Endodermal cell (in vitro differentiated cells): Measurements from ENCODE around the gene CWH43. TPM values are rescaled to one million over a fixed set of nuclear protein-coding genes. Genes with fewer than 3 reads are reported as not detected.
A peak's percentile ranks its signal among the peaks of the same experiment; 100 is the strongest.
"Not testable (repeated sequence)": the region's sequence is repeated elsewhere in the genome, so short reads cannot be mapped to it uniquely, and the experiment has no call there.

Source experiments
- DNase-seq: peaks from one replicate; pipeline ENCODE4 v3.0.0-alpha.2; 2017
- H3K27ac ChIP-seq: 2 replicates; pipeline ENCODE4 v1.5.1; 2013; ENCODE audit warnings: mild to moderate bottlenecking, low read depth, low read length, moderate library complexity
- H3K27me3 ChIP-seq: 2 replicates; pipeline ENCODE4 v1.6.1; 2013; ENCODE audit warnings: mild to moderate bottlenecking, low read length, moderate library complexity; ENCODE audit not compliant: insufficient read depth, control insufficient read depth, poor library complexity, severe bottlenecking
- H3K36me3 ChIP-seq: 2 replicates; pipeline ENCODE4 v1.7.0; 2013; ENCODE audit warnings: mild to moderate bottlenecking, low read length, moderate library complexity; ENCODE audit not compliant: control insufficient read depth, insufficient read depth
- H3K4me1 ChIP-seq: one replicate; pipeline ENCODE4 v1.7.0; 2013; ENCODE audit warnings: low read length; ENCODE audit not compliant: control insufficient read depth, insufficient read depth
- H3K4me3 ChIP-seq: 2 replicates; pipeline ENCODE4 v1.5.1; 2013; ENCODE audit warnings: mild to moderate bottlenecking, low read length, moderate library complexity
- H3K9ac ChIP-seq: 2 replicates; pipeline ENCODE4 v1.6.1; 2013; ENCODE audit warnings: mild to moderate bottlenecking, low read length, moderate library complexity; ENCODE audit not compliant: poor library complexity, severe bottlenecking; ENCODE audit errors: extremely low read depth
- H3K9me3 ChIP-seq: 2 replicates; pipeline ENCODE4 v1.6.1; 2013; ENCODE audit warnings: mild to moderate bottlenecking, low read length, moderate library complexity; ENCODE audit not compliant: control insufficient read depth
- H3K27ac Mint-ChIP-seq: 2 replicates; pipeline ENCODE4 v1.8.0; 2020; ENCODE audit warnings: mixed read lengths
- H3K27me3 Mint-ChIP-seq: 2 replicates; pipeline ENCODE4 v1.8.0; 2021; ENCODE audit warnings: mild to moderate bottlenecking, mixed read lengths; ENCODE audit not compliant: insufficient read depth
- H3K36me3 Mint-ChIP-seq: 2 replicates; pipeline ENCODE4 v1.8.0; 2020; ENCODE audit warnings: low read depth, mixed read lengths
- H3K4me1 Mint-ChIP-seq: 2 replicates; pipeline ENCODE4 v1.8.0; 2020; ENCODE audit warnings: mixed read lengths
- H3K4me3 Mint-ChIP-seq: 2 replicates; pipeline ENCODE4 v1.8.0; 2020; ENCODE audit warnings: mild to moderate bottlenecking, moderate library complexity, mixed read lengths
- H3K9me3 Mint-ChIP-seq: 2 replicates; pipeline ENCODE4 v1.8.0; 2020; ENCODE audit warnings: mild to moderate bottlenecking, mixed read lengths
- WGBS, 2 experiments: methylation state at CpG; one replicate each; pipeline versions ENCODE4 v1.1.5 to v1.1.7; 2013; ENCODE audit warnings: missing lambda C conversion rate in 2 of 2, mixed read lengths in 1 of 2; ENCODE audit not compliant: insufficient coverage in 1 of 2, insufficient read length in 1 of 2; 5-methylcytosine and 5-hydroxymethylcytosine counted together
- total RNA-seq, 2 donors: library from RNA; stranded (reverse); fragmentation: NEBNext Ultra II Directional in 1 of 2; extraction: Animal tissue kit (Norgen Biotek cat#: 25700) in 1 of 2; gene quantifications; 2 replicates in 1 of 2; 3 replicates in 1 of 2; pipeline ENCODE4 v1.2.1, GENCODE V29; 2021
- TF ChIP-seq, protein P1 (sequence below): fragments of 200-600 bp; sonication (generic); conservative IDR thresholded peaks from 2 replicates; pipeline ENCODE4 v1.5.0; 2021; ENCODE audit warnings: antibody characterized with exemption, mild to moderate bottlenecking

Gene CWH43
- total RNA-seq, 2 donors from 2014 or later, result not detected

DNA sequence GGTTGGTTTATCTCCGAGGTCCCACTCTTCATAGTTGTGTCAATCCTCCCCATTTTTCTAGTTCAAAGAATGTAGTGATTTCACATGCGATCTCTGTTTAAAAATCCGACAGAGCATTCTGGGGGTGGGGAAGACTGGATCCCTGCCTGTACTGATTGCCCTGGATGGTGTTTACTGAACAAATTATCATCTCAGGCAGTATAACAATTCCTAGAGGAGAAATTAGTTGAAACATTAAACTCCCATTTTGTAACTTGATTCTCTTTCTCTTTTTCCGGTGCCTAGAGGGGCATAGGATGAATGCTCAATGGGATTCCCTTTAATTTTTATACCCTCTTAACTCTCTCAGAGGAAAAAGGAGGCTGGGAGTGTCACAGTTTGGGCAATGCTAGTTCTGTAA, 10.0 kb upstream of the CWH43 start:
- H3K27ac Mint-ChIP-seq, result no peak overlapping the region
- no peak overlapping the region for H3K4me3 ChIP-seq
- H3K9me3 ChIP-seq, result no peaks in the 10 kb centered on the region
- no peaks in the 10 kb centered on the region for H3K4me1 Mint-ChIP-seq
- no peaks in the 10 kb centered on the region for H3K4me1 ChIP-seq
- no peaks in the 10 kb centered on the region for H3K9me3 Mint-ChIP-seq
- H3K36me3 ChIP-seq, result no peaks in the 10 kb centered on the region
- WGBS, 2 experiments, result 67 to 87% methylated on average over 1 to 4 of the region's 4 CpGs
- TF ChIP-seq, protein P1, sequence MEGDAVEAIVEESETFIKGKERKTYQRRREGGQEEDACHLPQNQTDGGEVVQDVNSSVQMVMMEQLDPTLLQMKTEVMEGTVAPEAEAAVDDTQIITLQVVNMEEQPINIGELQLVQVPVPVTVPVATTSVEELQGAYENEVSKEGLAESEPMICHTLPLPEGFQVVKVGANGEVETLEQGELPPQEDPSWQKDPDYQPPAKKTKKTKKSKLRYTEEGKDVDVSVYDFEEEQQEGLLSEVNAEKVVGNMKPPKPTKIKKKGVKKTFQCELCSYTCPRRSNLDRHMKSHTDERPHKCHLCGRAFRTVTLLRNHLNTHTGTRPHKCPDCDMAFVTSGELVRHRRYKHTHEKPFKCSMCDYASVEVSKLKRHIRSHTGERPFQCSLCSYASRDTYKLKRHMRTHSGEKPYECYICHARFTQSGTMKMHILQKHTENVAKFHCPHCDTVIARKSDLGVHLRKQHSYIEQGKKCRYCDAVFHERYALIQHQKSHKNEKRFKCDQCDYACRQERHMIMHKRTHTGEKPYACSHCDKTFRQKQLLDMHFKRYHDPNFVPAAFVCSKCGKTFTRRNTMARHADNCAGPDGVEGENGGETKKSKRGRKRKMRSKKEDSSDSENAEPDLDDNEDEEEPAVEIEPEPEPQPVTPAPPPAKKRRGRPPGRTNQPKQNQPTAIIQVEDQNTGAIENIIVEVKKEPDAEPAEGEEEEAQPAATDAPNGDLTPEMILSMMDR, result no peak
- peaks cover 34% of the 10 kb centered on the region for H3K27me3 Mint-ChIP-seq
- H3K27me3 ChIP-seq, result peaks cover 31% of the 10 kb centered on the region
- no peaks in the 10 kb centered on the region for H3K36me3 Mint-ChIP-seq
- no peak overlapping the region for H3K27ac ChIP-seq
- no peak for DNase-seq
- no peak overlapping the region for H3K4me3 Mint-ChIP-seq
- no peak overlapping the region for H3K9ac ChIP-seq

DNA sequence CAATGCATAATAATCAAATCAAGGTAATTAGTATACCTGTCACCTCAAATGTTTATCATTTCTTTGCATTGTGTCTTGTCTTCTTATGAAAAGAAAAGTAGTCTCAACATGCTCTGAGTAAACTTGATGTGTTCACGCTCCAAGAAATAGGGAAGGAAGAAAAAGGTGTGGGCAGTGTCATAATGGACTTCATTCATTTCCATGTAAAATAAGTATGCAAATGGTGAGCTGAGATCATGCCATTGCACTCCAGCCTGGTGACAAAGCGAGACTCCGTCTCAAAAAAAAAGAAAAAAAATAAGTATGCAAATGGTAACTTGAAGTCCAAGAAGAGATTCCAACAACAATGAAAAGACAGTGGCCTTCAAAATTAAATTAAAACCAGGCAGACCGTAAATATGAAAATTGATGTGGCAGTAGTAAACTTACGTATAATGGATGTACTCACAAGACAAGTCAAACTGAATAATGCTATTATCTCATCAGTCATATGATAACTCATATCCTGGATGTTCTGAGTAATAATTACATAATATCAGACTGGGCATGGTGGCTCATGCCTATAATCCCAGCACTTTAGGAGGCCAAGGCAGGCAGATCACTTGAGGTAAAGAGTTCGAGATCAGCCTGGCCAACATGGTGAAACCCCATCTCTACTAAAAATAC, 6.0 kb upstream of the CWH43 start:
- peaks cover 45% of the 10 kb centered on the region for H3K27me3 Mint-ChIP-seq
- H3K27ac ChIP-seq, result no peak overlapping the region
- no peak overlapping the region for H3K4me3 Mint-ChIP-seq
- H3K36me3 ChIP-seq, result no peaks in the 10 kb centered on the region
- no peak overlapping the region for H3K4me3 ChIP-seq
- H3K27me3 ChIP-seq, result peaks cover 28% of the 10 kb centered on the region
- no peaks in the 10 kb centered on the region for H3K4me1 ChIP-seq
- H3K36me3 Mint-ChIP-seq, result no peaks in the 10 kb centered on the region
- H3K9ac ChIP-seq, result no peak overlapping the region
- 71 to 87% methylated on average over 2 to 6 of the region's 6 CpGs for WGBS, 2 experiments
- H3K9me3 Mint-ChIP-seq, result peaks cover 4% of the 10 kb centered on the region
- DNase-seq, result no peak
- no peak overlapping the region for H3K27ac Mint-ChIP-seq
- TF ChIP-seq, protein P1, result no peak
- H3K9me3 ChIP-seq, result no peaks in the 10 kb centered on the region
- H3K4me1 Mint-ChIP-seq, result no peaks in the 10 kb centered on the region

DNA sequence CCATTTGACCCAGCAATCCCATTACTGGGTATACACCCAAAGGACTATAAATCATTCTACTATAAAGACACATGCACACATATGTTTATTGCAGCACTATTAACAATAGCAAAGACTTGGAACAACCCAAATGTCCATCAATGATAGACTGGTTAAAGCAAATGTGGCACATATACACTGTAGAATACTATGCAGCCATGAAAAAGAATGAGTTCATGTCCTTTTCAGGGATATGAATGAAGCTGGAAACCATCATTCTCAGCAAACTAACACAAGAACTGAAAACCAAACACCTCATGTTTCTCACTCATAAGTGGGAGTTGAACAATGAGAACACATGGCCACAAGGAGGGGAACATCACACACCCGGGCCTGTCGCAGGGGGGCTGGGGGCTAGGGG, 2.1 kb upstream of the CWH43 start:
- not testable (repeated sequence) for H3K4me3 Mint-ChIP-seq, H3K4me1 Mint-ChIP-seq, H3K4me3 ChIP-seq, H3K27ac ChIP-seq, H3K36me3 ChIP-seq, H3K27ac Mint-ChIP-seq, DNase-seq, H3K9me3 ChIP-seq, H3K4me1 ChIP-seq, H3K9ac ChIP-seq, H3K36me3 Mint-ChIP-seq, H3K9me3 Mint-ChIP-seq
- H3K27me3 Mint-ChIP-seq, result peaks cover 69% of the 10 kb centered on the region
- H3K27me3 ChIP-seq, result peaks cover 53% of the 10 kb centered on the region
- WGBS, 2 experiments, result 81 to 90% methylated on average over 2 of the region's 2 CpGs

DNA sequence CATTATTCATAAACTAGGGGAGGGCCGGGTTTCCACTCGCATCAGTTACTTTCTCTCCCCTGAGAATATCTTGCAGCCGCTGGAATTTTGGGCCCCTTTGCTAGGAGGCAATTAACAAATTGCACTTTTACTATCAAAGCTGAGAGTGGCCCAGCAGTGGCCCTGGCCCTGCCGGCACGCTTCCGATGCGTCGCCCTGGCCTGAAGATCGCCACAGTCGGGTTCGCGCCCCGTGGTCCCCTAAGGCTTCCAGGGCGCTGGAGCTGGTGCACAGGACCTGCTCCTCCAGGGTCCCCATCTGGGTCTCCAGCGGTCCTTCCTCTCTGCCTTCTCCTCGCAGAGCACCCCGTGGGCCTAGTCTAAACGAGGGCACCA, 486 bp upstream of the CWH43 start:
- H3K27me3 Mint-ChIP-seq, result peaks cover 68% of the 10 kb centered on the region
- TF ChIP-seq, protein P1, result no peak
- H3K4me3 Mint-ChIP-seq, result peak overlapping the region; percentile 43
- no peaks in the 10 kb centered on the region for H3K36me3 Mint-ChIP-seq
- Histone ChIP-seq H3K27me3 (peaks cover 53% of the 10 kb centered on the region), H3K9me3 (peaks cover 2% of the 10 kb centered on the region), H3K36me3 (no peaks in the 10 kb centered on the region), H3K4me1 (no peaks in the 10 kb centered on the region), H3K4me3 (no peak overlapping the region), H3K9ac (no peak overlapping the region), H3K27ac (no peak overlapping the region)
- DNase-seq, result no peak
- no peak overlapping the region for H3K27ac Mint-ChIP-seq
- H3K4me1 Mint-ChIP-seq, result no peaks in the 10 kb centered on the region
- 38 to 49% methylated on average over 11 to 18 of the region's 18 CpGs for WGBS, 2 experiments
- peaks cover 4% of the 10 kb centered on the region for H3K9me3 Mint-ChIP-seq
